ENCODE results near the gene GPS2. TPM values are rescaled to one million over a fixed set of nuclear protein-coding genes. Genes with fewer than 3 reads are reported as not detected.

Gene GPS2
- total RNA-seq (2014; rRNA removed; shearing (Covaris generic); ENCODE audit: low replicate concordance) = 36.9 and 63.1 TPM in 2 replicates

GRCh38 chr17:7314719-7315569, at the start of gene GPS2:
TSS of gene GPS2 (minus strand) at chr17:7315360. CDS start at chr17:7315052, 308 bp downstream.
- H3K27me3 ChIP-seq (ENCODE audit: low read length) = no peaks in the 10 kb centered on the region
- no peaks in the 10 kb centered on the region for H3K9me3 ChIP-seq (ENCODE audit: low read length)
- no peaks in the 10 kb centered on the region for H3K9me2 ChIP-seq (replicated peaks; ENCODE audit: insufficient read depth, low read length)
- H4K20me1 ChIP-seq (ENCODE audit: insufficient read depth, low read depth, low read length) = peaks cover 28% of the 10 kb centered on the region
- peak within 1 kb of the TSS; percentile 63 for H3K27ac ChIP-seq (ENCODE audit: low read length)
- DNase-seq = peak; percentile 96
- H3K9ac ChIP-seq (ENCODE audit: low read length) = peak within 1 kb of the TSS; percentile 78
- H2AFZ ChIP-seq (ENCODE audit: low read length) = no peak within 1 kb of the TSS
- peaks cover 10% of the 10 kb centered on the region for H3K79me2 ChIP-seq (ENCODE audit: low read length)
- H3K4me2 ChIP-seq (ENCODE audit: low read depth, low read length, poor library complexity, severe bottlenecking) = peak within 1 kb of the TSS; percentile 83
- H3K4me3 ChIP-seq (ENCODE audit: low read length) = peak within 1 kb of the TSS; percentile 89
- peaks cover 49% of the 10 kb centered on the region for H3K4me1 ChIP-seq (ENCODE audit: low read length)
- peaks cover 35% of the 10 kb centered on the region for H3K36me3 ChIP-seq (ENCODE audit: insufficient read depth, low read length)

DNA sequence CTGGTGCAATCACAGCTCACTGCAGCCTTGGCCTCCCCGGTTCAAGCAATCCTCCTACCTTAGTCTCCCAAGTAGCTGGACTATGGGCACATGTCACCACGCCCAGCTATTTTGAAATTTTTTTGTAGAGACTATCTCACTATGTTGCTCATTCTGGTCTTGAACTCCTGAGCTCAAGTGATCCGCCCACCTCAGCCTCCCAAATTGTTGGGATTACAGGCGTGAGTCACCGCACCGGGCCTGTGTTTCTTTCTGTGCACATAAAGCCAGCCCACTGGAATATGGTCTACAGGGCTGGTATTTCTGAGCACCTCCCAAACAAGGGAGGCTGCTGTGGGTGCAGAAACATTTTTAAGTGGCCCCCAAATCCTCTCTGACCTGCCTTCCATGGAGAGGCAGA, 48.2 kb upstream of the GPS2 start:
- H3K9me3 ChIP-seq (ENCODE audit: low read length) = no peaks in the 10 kb centered on the region
- no peak for DNase-seq
- no peaks in the 10 kb centered on the region for H3K27me3 ChIP-seq (ENCODE audit: low read length)
- no peaks in the 10 kb centered on the region for H3K9me2 ChIP-seq (replicated peaks; ENCODE audit: insufficient read depth, low read length)
- H3K79me2 ChIP-seq (ENCODE audit: low read length) = no peaks in the 10 kb centered on the region
- H3K4me3 ChIP-seq (ENCODE audit: low read length) = no peak overlapping the region
- no peaks in the 10 kb centered on the region for H3K36me3 ChIP-seq (ENCODE audit: insufficient read depth, low read length)
- no peak overlapping the region for H2AFZ ChIP-seq (ENCODE audit: low read length)
- H3K27ac ChIP-seq (ENCODE audit: low read length) = no peak overlapping the region
- H3K9ac ChIP-seq (ENCODE audit: low read length) = no peak overlapping the region
- H4K20me1 ChIP-seq (ENCODE audit: insufficient read depth, low read depth, low read length) = no peaks in the 10 kb centered on the region
- H3K4me2 ChIP-seq (ENCODE audit: low read depth, low read length, poor library complexity, severe bottlenecking) = no peak overlapping the region
- no peaks in the 10 kb centered on the region for H3K4me1 ChIP-seq (ENCODE audit: low read length)

DNA sequence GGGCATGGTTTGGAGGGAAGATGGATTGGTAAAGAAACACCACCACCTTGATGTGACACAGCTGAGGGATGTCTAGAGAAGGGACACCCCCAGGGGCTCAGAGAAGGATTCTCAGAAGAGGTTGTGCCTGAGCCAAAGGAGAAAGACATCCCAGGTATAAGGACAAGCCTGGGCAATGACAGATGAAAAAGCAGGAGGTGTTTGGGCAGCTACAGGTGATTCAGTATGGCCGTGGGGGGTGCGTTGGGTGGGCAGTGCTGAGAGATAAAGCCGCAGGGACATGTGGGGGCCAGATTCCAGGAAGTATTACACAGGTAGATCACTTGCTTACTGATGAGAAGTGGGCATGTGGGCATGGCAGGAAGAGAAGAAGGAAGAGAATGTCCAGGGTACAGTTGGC, 46.7 kb upstream of the GPS2 start:
- H3K4me3 ChIP-seq (ENCODE audit: low read length) = no peak overlapping the region
- H3K27ac ChIP-seq (ENCODE audit: low read length) = no peak overlapping the region
- no peak overlapping the region for H3K4me2 ChIP-seq (ENCODE audit: low read depth, low read length, poor library complexity, severe bottlenecking)
- H3K9me3 ChIP-seq (ENCODE audit: low read length) = no peaks in the 10 kb centered on the region
- H3K9ac ChIP-seq (ENCODE audit: low read length) = no peak overlapping the region
- H4K20me1 ChIP-seq (ENCODE audit: insufficient read depth, low read depth, low read length) = no peaks in the 10 kb centered on the region
- no peak overlapping the region for H2AFZ ChIP-seq (ENCODE audit: low read length)
- no peaks in the 10 kb centered on the region for H3K4me1 ChIP-seq (ENCODE audit: low read length)
- H3K79me2 ChIP-seq (ENCODE audit: low read length) = no peaks in the 10 kb centered on the region
- H3K27me3 ChIP-seq (ENCODE audit: low read length) = no peaks in the 10 kb centered on the region
- H3K9me2 ChIP-seq (replicated peaks; ENCODE audit: insufficient read depth, low read length) = no peaks in the 10 kb centered on the region
- no peaks in the 10 kb centered on the region for H3K36me3 ChIP-seq (ENCODE audit: insufficient read depth, low read length)
- DNase-seq = no peak

- no peak overlapping the region for H3K4me3 ChIP-seq (ENCODE audit: low read length)
- H3K27me3 ChIP-seq (ENCODE audit: low read length) = no peaks in the 10 kb centered on the region
- H3K79me2 ChIP-seq (ENCODE audit: low read length) = no peaks in the 10 kb centered on the region
- H3K9me3 ChIP-seq (ENCODE audit: low read length) = no peaks in the 10 kb centered on the region
- H3K4me1 ChIP-seq (ENCODE audit: low read length) = peaks cover 16% of the 10 kb centered on the region
- H4K20me1 ChIP-seq (ENCODE audit: insufficient read depth, low read depth, low read length) = no peaks in the 10 kb centered on the region
- no peak overlapping the region for H3K4me2 ChIP-seq (ENCODE audit: low read depth, low read length, poor library complexity, severe bottlenecking)
- no peak overlapping the region for H3K27ac ChIP-seq (ENCODE audit: low read length)
- no peaks in the 10 kb centered on the region for H3K36me3 ChIP-seq (ENCODE audit: insufficient read depth, low read length)
- H3K9me2 ChIP-seq (replicated peaks; ENCODE audit: insufficient read depth, low read length) = no peaks in the 10 kb centered on the region
- no peak overlapping the region for H2AFZ ChIP-seq (ENCODE audit: low read length)
- no peak for DNase-seq
- no peak overlapping the region for H3K9ac ChIP-seq (ENCODE audit: low read length)
These were observed 42.2 kb upstream of the GPS2 start for GRCh38 chr17:7357381-7357780.

GRCh38 chr17:7356756-7357155, 41.6 kb upstream of the GPS2 start:
- no peak for DNase-seq
- Histone ChIP-seq H3K4me1 (ENCODE audit: low read length) (peaks cover 20% of the 10 kb centered on the region), H3K4me3 (ENCODE audit: low read length) (no peak overlapping the region), H3K9me2 (replicated peaks; ENCODE audit: insufficient read depth, low read length) (no peaks in the 10 kb centered on the region), H2AFZ (ENCODE audit: low read length) (no peak overlapping the region), H3K27ac (ENCODE audit: low read length) (no peak overlapping the region), H3K9me3 (ENCODE audit: low read length) (no peaks in the 10 kb centered on the region), H3K79me2 (ENCODE audit: low read length) (no peaks in the 10 kb centered on the region), H3K4me2 (ENCODE audit: low read depth, low read length, poor library complexity, severe bottlenecking) (no peak overlapping the region), H3K9ac (ENCODE audit: low read length) (no peak overlapping the region), H4K20me1 (ENCODE audit: insufficient read depth, low read depth, low read length) (no peaks in the 10 kb centered on the region), H3K27me3 (ENCODE audit: low read length) (no peaks in the 10 kb centered on the region), H3K36me3 (ENCODE audit: insufficient read depth, low read length) (no peaks in the 10 kb centered on the region)

- Histone ChIP-seq H4K20me1 (ENCODE audit: insufficient read depth, low read depth, low read length) (no peaks in the 10 kb centered on the region), H3K4me3 (ENCODE audit: low read length) (no peak overlapping the region), H3K9me2 (replicated peaks; ENCODE audit: insufficient read depth, low read length) (no peaks in the 10 kb centered on the region), H3K27ac (ENCODE audit: low read length) (no peak overlapping the region), H3K36me3 (ENCODE audit: insufficient read depth, low read length) (no peaks in the 10 kb centered on the region), H3K4me2 (ENCODE audit: low read depth, low read length, poor library complexity, severe bottlenecking) (no peak overlapping the region), H3K9me3 (ENCODE audit: low read length) (no peaks in the 10 kb centered on the region), H3K79me2 (ENCODE audit: low read length) (no peaks in the 10 kb centered on the region), H3K27me3 (ENCODE audit: low read length) (no peaks in the 10 kb centered on the region), H3K9ac (ENCODE audit: low read length) (no peak overlapping the region), H2AFZ (ENCODE audit: low read length) (no peak overlapping the region), H3K4me1 (ENCODE audit: low read length) (peaks cover 23% of the 10 kb centered on the region)
- DNase-seq = peak; percentile 94
These were observed 41.0 kb upstream of the GPS2 start for GRCh38 chr17:7356072-7356549.

GRCh38 chr17:7355573-7355972, 40.4 kb upstream of the GPS2 start:
- H3K4me1 ChIP-seq (ENCODE audit: low read length) = peaks cover 28% of the 10 kb centered on the region
- DNase-seq = no peak
- H3K36me3 ChIP-seq (ENCODE audit: insufficient read depth, low read length) = no peaks in the 10 kb centered on the region
- no peak overlapping the region for H3K4me3 ChIP-seq (ENCODE audit: low read length)
- no peaks in the 10 kb centered on the region for H3K27me3 ChIP-seq (ENCODE audit: low read length)
- no peak overlapping the region for H3K4me2 ChIP-seq (ENCODE audit: low read depth, low read length, poor library complexity, severe bottlenecking)
- H3K9me3 ChIP-seq (ENCODE audit: low read length) = no peaks in the 10 kb centered on the region
- no peak overlapping the region for H2AFZ ChIP-seq (ENCODE audit: low read length)
- no peak overlapping the region for H3K27ac ChIP-seq (ENCODE audit: low read length)
- H4K20me1 ChIP-seq (ENCODE audit: insufficient read depth, low read depth, low read length) = no peaks in the 10 kb centered on the region
- H3K79me2 ChIP-seq (ENCODE audit: low read length) = no peaks in the 10 kb centered on the region
- H3K9ac ChIP-seq (ENCODE audit: low read length) = no peak overlapping the region
- no peaks in the 10 kb centered on the region for H3K9me2 ChIP-seq (replicated peaks; ENCODE audit: insufficient read depth, low read length)

- Histone ChIP-seq H3K9me3 (ENCODE audit: low read length) (no peaks in the 10 kb centered on the region), H2AFZ (ENCODE audit: low read length) (no peak within 1 kb of the TSS), H3K27ac (ENCODE audit: low read length) (no peak within 1 kb of the TSS), H3K9me2 (replicated peaks; ENCODE audit: insufficient read depth, low read length) (no peaks in the 10 kb centered on the region), H3K79me2 (ENCODE audit: low read length) (no peaks in the 10 kb centered on the region), H3K4me1 (ENCODE audit: low read length) (peaks cover 32% of the 10 kb centered on the region), H3K36me3 (ENCODE audit: insufficient read depth, low read length) (no peaks in the 10 kb centered on the region), H3K9ac (ENCODE audit: low read length) (peak within 1 kb of the TSS; percentile 9; the same call in 1 of the 2 replicates), H3K27me3 (ENCODE audit: low read length) (no peaks in the 10 kb centered on the region), H3K4me2 (ENCODE audit: low read depth, low read length, poor library complexity, severe bottlenecking) (no peak within 1 kb of the TSS), H4K20me1 (ENCODE audit: insufficient read depth, low read depth, low read length) (no peaks in the 10 kb centered on the region), H3K4me3 (ENCODE audit: low read length) (no peak within 1 kb of the TSS)
- DNase-seq = peak; percentile 54
These were observed 39.9 kb upstream of the GPS2 start, which contains the start of gene TMEM95 for GRCh38 chr17:7355053-7355452. TSS of gene TMEM95 (plus strand) at chr17:7355156. CDS start at chr17:7355205, 49 bp downstream.

All from Karpas-422 (cell line).